Stimulated activated CD4-positive, alpha-beta T cell treated with anti-CD3 and anti-CD28 coated beads, TNF-alpha, amount 100 ng/mL, for 24 hours (primary cell): ENCODE measurements around the gene MCM3.

ENCODE experiments used
- DNase-seq, 3 experiments: peaks; one replicate each; pipeline ENCODE4 v3.0.0-alpha.2; 2020; ENCODE audit warnings: low read depth in 3 of 3

Gene MCM3

GRCh38 chr6:52284460-52285176, at the start of gene MCM3:
MCM3 (minus strand) TSS chr6:52284742; CDS start chr6:52284674, 68 bp downstream.
- DNase-seq: peak; percentile 89 to 94 (median 93)

GRCh38 chr6:52333840-52334200, 49.3 kb upstream of the MCM3 start:
- no peak for DNase-seq

GRCh38 chr6:52331793-52332457, 47.4 kb upstream of the MCM3 start:
- no peak for DNase-seq

DNA sequence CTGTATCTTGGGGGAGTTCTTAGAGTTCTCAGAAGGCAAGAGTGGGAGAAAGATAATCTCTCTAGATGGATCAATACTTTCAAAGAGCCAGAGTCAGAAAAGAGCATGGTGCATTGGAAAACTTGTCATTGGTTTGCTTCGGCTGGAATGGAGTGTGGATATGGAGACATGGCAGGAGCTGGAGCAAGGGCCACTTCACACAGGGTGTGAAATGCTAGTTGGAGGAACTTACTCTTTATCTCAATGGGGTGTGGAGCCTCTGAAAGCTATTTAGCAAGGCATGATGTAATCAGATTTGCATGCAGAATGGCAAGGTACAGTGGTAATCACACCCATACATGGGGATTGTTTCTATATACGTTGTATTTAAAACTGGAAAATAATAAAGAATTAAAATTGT, 45.9 kb upstream of the MCM3 start:
- no peak for DNase-seq

- DNase-seq: no peak
Observed at GRCh38 chr6:52328729-52329128, 44.2 kb upstream of the MCM3 start.

DNA sequence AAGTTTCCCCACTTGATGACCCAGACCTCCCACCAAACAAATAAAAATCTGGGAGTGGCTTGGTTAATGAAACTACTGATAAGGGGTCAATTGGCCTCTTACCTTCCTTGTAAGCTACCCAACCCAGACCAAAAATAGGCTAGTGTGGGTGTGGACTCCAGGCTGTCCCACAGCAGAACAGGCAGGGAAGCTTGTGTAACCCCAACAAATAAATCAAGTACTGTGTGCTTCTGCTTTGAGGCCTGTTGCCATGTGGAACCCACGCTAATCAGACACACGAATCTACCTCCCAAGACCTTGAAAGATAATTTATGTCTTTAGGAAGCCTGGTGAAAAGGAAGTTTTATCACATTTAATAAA, 43.7 kb upstream of the MCM3 start:
- DNase-seq: no peak

DNA sequence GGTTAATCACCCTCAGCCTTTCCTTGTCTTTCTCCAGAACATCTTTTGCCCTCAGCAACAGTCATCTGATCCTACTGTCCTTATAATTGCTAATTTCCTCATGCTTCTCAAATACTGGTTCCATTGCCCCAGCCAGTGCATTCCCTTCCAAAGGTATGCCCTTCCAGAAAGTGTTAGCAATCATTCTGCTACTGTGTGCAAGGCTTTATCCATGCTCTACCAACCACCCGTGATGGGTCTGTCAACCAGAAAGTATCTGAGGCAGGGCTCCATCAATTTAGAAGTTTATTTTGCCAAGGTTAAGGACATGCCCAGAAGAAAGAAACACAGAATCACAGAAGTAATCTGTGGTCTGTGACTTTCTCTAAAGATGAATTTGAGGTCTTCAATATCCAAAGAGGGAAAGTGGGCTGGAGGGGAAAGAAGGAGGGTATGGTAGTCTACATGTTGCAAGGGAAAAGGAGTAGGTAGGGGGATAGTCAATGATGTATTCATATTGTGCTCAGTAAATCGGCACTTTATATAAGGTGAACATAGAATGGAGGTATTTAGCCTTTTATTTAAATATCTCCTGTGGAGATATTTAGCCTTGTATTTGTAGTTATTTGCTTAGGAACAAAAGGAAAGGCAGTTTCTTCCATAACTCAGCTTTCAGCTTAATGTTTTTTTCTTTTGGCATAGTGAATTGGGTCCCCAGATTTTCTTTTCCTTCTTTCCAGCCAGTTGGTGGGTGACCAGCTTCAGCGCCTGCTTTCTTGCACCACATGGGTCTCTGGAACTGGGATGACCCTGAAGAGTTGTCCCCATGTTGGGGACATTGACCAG, 42.2 kb upstream of the MCM3 start:
- no peak for DNase-seq

GRCh38 chr6:52325695-52326471, 41.3 kb upstream of the MCM3 start:
- DNase-seq: no peak

GRCh38 chr6:52324189-52324588, 39.6 kb upstream of the MCM3 start:
- DNase-seq: no peak

DNA sequence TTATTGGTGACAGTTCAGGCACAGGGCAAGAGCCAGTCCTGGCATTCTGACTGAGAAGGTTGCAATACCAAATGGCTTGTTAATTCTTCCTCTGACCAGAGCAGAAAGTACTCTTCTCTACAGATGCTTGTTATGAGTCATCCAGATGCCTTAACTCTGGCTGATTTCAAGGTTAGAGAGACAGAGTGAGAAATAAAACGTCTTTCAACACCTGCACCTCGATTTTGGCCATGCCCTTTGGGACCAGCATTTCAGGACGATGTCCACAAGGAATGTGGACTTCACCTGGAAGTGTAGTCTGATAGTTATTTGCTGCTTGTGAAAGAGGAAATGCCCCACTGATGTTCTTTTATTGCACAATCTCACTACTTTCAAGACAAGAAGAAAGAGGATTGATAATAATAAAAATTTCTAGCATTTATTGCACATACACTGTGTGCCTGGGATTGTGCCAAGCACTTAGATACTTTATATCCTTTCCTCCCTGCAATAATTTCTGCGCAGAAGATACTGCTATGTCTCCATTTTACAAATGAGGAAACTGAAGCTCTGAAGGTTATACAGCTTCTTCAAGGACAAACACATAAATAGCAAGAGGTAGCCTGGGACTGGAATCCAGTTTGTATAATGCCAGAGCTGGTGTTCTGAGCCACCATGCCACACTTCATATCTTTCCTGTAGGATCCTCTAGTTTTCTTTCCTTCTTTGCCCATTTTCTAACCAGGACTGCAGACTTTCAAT, 33.5 kb upstream of the MCM3 start:
- DNase-seq: no peak

DNA sequence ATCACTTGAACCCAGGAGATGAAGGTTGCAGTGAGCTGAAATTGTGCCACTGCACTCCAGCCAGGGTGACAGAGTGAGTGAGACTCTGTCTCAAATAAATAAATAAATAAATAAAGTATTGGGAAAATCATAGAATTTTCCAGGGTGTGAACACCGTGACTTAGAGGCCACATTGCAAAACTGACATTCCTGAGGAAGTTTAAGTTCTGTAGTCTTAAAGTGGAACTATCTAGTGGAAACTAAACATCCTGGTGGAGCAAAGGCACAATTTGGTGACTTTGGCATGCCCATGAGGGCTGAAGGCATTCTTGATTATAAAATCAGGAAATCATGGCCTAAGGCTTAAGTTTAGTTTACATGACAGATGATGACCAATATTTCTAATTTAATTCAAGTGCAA, 32.7 kb upstream of the MCM3 start:
- no peak for DNase-seq

DNA sequence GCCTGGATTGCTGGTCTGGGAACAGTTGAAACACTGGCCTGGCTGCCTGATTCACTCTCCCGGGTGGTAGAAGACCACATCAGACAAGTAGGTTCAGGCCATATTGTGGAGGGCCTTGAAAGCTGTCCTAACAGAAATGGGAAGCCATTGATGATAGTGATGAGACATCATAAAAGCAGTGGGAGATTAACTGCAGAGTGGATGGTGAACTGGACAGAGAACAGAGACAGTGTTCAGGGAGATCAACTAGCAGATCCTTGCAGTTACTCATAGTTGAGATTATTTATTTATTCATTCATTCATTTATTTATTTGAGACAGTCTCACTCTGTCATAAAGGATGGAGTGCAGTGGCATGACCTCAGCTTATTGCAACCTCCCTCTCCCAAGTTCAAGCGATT, 30.2 kb upstream of the MCM3 start:
- no peak for DNase-seq

- no peak for DNase-seq
Observed at GRCh38 chr6:52312461-52312860, 27.9 kb upstream of the MCM3 start.

DNA sequence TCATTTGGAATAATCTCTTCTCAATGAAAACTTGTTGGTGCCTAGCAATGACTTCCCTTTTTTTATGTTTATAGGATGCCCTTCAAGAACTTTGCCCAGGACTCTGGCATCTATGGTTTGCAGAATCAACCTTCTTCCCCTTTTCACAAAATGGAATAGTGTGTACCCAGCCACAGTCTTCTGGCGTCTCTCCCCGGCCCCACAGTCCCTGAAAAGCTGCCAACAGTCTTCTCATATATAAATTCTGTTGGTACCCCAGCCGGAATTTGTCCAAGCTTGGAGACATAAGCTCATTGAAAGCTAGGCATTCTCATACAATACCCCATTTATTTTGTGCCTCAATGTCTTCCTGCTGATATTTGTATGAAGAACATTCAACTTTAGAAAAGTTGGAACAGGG, 26.4 kb upstream of the MCM3 start:
- DNase-seq: no peak

GRCh38 chr6:52307900-52308372, 23.4 kb upstream of the MCM3 start:
- DNase-seq: no peak

- DNase-seq: no peak
Observed at GRCh38 chr6:52306972-52307870, 22.7 kb upstream of the MCM3 start.

GRCh38 chr6:52305948-52306767, 21.6 kb upstream of the MCM3 start:
- no peak for DNase-seq

GRCh38 chr6:52305411-52305810, 20.9 kb upstream of the MCM3 start:
- no peak for DNase-seq

DNA sequence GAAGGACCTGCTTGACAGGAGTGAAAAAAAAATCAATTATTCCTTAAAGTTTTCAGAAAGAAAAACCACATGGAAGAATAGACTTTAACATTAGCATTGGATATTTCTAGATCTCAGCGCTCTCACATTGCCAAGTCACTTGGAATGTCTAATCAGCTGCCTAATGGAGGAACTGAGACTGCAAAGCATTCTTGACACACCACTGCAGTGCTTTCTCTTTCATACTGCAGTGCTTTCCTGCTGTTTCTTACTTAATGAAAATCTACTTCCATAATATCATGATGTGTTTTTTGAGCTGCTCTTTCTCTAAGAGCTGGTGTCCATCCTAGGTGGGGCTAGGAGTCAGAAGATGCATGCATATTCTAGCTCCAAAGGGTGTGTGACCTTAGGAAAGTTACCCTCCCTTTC, 20.4 kb upstream of the MCM3 start:
- no peak for DNase-seq
